GM10266 (cell line): ENCODE data around the gene HOXD13.
A peak's percentile ranks its signal among the peaks of the same experiment; 100 is the strongest.

Experiments
- DNase-seq: peaks from one replicate; pipeline ENCODE4 v3.0.0; 2012; ENCODE audit errors: extremely low spot score
- TF ChIP-seq, protein P1 (sequence below): IDR thresholded peaks from 2 replicates; pipeline ENCODE4 v1.5.1; 2012; ENCODE audit warnings: mild to moderate bottlenecking, low read depth; ENCODE audit not compliant: control insufficient read depth, insufficient read depth; ENCODE audit errors: missing control alignments

HOXD13 gene

GRCh38 chr2:176071330-176072291 is 20.9 kb upstream of the HOXD13 start:
- TF ChIP-seq, protein P1, sequence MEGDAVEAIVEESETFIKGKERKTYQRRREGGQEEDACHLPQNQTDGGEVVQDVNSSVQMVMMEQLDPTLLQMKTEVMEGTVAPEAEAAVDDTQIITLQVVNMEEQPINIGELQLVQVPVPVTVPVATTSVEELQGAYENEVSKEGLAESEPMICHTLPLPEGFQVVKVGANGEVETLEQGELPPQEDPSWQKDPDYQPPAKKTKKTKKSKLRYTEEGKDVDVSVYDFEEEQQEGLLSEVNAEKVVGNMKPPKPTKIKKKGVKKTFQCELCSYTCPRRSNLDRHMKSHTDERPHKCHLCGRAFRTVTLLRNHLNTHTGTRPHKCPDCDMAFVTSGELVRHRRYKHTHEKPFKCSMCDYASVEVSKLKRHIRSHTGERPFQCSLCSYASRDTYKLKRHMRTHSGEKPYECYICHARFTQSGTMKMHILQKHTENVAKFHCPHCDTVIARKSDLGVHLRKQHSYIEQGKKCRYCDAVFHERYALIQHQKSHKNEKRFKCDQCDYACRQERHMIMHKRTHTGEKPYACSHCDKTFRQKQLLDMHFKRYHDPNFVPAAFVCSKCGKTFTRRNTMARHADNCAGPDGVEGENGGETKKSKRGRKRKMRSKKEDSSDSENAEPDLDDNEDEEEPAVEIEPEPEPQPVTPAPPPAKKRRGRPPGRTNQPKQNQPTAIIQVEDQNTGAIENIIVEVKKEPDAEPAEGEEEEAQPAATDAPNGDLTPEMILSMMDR = no peak
- DNase-seq = no peak

DNA sequence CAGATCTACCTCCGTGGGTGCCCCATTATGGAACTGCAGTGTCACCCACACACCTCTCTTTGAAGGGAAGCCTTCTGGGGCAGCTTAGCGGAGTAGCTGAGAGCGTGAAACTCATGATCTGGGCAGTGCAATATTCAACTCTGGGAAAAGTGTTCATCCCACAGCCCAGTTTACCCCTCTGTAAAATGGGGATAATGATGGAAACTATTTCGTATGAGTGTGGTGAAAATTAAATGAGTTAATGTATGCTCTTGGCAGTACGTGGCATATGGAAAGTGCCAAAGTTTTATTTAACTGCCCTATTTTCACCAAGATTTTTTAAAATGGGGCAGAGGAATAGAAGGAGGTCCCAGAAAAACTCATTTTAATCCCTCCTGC is 20.2 kb upstream of the HOXD13 start:
- no peak for DNase-seq
- TF ChIP-seq, protein P1 = no peak

DNA sequence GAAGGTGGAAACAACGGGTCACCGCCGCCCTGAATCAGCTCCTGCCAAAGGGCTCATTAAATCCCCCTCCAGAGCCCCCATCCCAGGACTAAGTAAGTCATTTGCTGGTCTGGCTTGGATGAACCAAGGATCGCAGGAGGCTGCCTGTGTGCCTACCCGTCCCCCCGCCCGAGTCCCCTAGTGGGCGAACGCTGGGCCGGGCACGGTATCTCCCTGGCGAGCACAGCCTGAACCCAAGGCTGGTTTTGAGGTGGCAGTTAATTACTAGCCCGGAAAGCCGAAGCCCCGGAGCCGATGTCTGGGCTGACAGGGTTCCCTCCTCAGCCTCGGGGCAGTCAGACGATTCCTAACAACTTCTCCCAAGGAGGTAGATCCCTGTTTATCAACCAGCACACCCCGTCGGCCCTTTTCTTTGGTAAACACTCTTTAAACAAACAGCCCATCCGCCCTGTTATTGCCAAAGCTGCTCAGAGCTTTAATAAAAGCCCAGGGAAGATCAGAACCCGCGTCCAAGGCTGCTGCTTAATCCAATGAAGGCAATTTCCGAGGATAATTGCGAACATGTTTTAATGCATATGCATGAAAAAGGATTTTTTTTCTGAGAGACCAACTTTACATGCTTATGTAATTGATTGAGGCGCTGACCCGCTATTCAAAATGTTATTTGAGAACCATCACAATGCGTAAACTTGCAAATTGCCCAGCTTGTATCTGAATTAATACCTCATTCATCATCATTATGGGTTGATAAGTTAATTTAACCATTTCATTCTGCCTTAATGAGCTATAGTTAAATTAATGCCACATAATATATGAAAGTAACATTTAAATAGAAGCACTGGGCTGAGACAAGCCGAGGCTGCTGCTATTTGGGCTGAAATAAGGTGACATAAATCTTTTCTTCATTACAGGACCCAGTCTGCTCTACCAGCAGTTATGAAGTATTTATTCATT is 19.3 kb upstream of the HOXD13 start:
- no peak for DNase-seq
- TF ChIP-seq, protein P1 = no peak

DNA sequence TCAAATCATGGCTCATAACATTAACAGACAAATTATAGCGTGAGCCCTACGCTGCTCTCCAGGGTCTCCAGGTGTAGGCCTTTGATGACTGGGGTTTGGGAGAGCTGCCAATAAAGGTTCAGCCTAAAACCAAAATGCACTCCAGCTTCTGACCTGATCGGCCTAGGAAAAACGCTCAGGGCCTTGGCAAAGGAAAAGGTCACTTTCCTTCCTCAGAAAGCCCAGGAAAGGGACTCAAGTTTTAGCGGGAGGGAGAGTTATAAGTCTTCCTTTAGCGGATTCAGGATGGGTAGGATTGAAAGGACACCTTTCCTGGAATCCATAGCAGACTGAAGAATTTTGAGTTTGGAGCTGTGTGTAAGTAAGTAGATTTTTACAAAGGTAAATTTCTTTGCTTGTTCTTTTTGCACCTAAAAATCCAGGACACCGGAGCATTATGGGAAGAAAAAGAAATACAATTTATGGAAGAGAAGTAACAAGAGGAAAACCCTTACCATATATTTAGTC is 17.5 kb upstream of the HOXD13 start:
- no peak for DNase-seq
- TF ChIP-seq, protein P1 = no peak

DNA sequence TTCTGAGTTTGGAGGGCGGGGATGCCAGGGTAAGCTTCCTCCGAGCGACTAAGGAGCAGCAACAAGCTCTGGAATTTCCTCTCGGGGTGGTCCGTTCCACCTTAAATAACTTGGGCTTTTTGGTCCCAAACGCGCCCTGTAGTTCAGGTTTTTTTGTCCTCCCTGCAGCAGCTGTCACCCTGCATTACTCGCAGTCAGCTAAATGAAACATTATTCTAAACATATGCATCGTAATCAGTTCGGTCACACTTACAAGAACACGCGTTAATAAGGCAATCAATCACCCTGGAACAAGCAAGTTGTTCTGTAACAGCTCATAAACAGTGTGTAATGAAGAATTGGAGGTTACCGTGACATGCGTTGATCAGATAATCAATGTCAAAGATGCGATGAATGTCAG is 17.0 kb upstream of the HOXD13 start:
- no peak for DNase-seq
- TF ChIP-seq, protein P1 = no peak

DNA sequence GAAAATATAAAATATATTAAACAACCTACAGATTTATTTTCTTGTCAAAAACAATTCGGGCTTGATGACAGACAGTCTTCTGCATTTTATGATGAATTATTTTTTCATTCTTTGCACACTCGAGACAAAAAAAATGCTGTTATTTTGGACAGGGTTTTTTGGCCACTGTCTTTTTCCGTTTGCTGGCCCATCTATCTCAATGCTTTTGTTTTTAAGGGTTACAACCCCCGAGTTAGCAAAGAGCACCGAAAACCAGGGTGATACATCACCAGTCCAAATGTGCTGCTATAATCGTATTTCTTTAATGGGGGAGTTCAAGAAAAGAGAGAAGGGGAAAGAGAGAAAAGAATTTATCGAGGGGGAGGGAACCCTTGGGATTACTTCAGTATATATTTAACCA is 16.5 kb upstream of the HOXD13 start:
- TF ChIP-seq, protein P1 = no peak
- DNase-seq = no peak

- TF ChIP-seq, protein P1 = no peak
- peak; percentile 12 for DNase-seq
These were observed 15.7 kb upstream of the HOXD13 start for GRCh38 chr2:176076796-176077195.
